Sciatic nerve (tissue), 2 donors: ENCODE data around the gene GOLGA2. TPM values are rescaled to one million over a fixed set of nuclear protein-coding genes. Genes with fewer than 3 reads are reported as not detected.
A peak's percentile ranks its signal among the peaks of the same experiment; 100 is the strongest.

ENCODE experiments used
- ATAC-seq: fragments of 200-7000 bp; cut with Tn5 transposase; one replicate; pipeline ENCODE4 v1.9.1; 2020; ENCODE audit warnings: mild to moderate bottlenecking, moderate library complexity
- DNase-seq: peaks from one replicate; pipeline ENCODE4 v3.0.0-alpha.2; 2020; ENCODE audit warnings: low spot score
- intact Hi-C: fragments of 100-400 bp; cut with DNase I; formaldehyde crosslinking; loops from one replicate; pipeline ENCODE4 v1.14.2; 2022
- total RNA-seq: library from RNA; stranded (reverse); fragmentation: NEBNext Ultra II Directional; extraction: Animal tissue kit (Norgen Biotek cat#: 25700); gene quantifications from one replicate; pipeline ENCODE4 v1.2.1, GENCODE V29; 2021
- donor health status: DM: no; HTN: no; CAD: no.
- donor health status: DM: no; HTN: no; CAD: no.

The GOLGA2 gene
- total RNA-seq, 1 donor from 2014 or later, result 119 TPM

GRCh38 chr9:128219831-128220230, 56.0 kb downstream of the GOLGA2 start:
- intact Hi-C loops, result no loop called here

GRCh38 chr9:128218518-128219389, 57.1 kb downstream of the GOLGA2 start:
- peak; percentile 85 for ATAC-seq
- DNase-seq, result peak; percentile 93
- intact Hi-C loops, result no loop called here

More at GRCh38 chr9:128219831-128220230, 56.0 kb downstream of the GOLGA2 start:
- DNase-seq, result no peak
- ATAC-seq, result no peak

- no peak for ATAC-seq
- no peak for DNase-seq
- intact Hi-C loops, result no loop called here
Observed at GRCh38 chr9:128218172-128218517, 57.7 kb downstream of the GOLGA2 start.

GRCh38 chr9:128216781-128217553, 58.8 kb downstream of the GOLGA2 start:
- intact Hi-C loops, result no loop called here
- no peak for ATAC-seq
- no peak for DNase-seq

GRCh38 chr9:128215491-128216409, 60.1 kb downstream of the GOLGA2 start:
- DNase-seq (no peak), ATAC-seq (peak; percentile 61)
- intact Hi-C loops, result no loop called here

GRCh38 chr9:128214571-128215490, 61.0 kb downstream of the GOLGA2 start:
- DNase-seq (no peak), ATAC-seq (peak; percentile 0)
- intact Hi-C loops, result no loop called here

- no peak for DNase-seq
- ATAC-seq, result peak; percentile 54
- intact Hi-C loops, result no loop called here
Observed at GRCh38 chr9:128213746-128214497, 61.9 kb downstream of the GOLGA2 start.

- intact Hi-C loops, result no loop called here
- DNase-seq (no peak), ATAC-seq (no peak)
Observed at GRCh38 chr9:128211981-128212281, 63.9 kb downstream of the GOLGA2 start.

GRCh38 chr9:128211186-128211980, 64.4 kb downstream of the GOLGA2 start:
- intact Hi-C loops, result no loop called here
- DNase-seq, result no peak
- ATAC-seq, result no peak

GRCh38 chr9:128208946-128209669, 66.7 kb downstream of the GOLGA2 start:
- no peak for ATAC-seq
- intact Hi-C loops, result no loop called here

GRCh38 chr9:128208386-128208785, 67.4 kb downstream of the GOLGA2 start:
- ATAC-seq, result no peak
- intact Hi-C loops, result no loop called here
- no peak for DNase-seq

More at GRCh38 chr9:128208946-128209669, 66.7 kb downstream of the GOLGA2 start:
- no peak for DNase-seq

- DNase-seq (no peak), ATAC-seq (no peak)
- intact Hi-C loops, result no loop called here
Observed at GRCh38 chr9:128206916-128207910, 68.6 kb downstream of the GOLGA2 start.

GRCh38 chr9:128206484-128206883, 69.3 kb downstream of the GOLGA2 start:
- intact Hi-C loops, result no loop called here
- no peak for ATAC-seq

More at GRCh38 chr9:128206484-128206883, 69.3 kb downstream of the GOLGA2 start:
- no peak for DNase-seq
